ENCODE data around the gene STX17.

STX17 gene

DNA sequence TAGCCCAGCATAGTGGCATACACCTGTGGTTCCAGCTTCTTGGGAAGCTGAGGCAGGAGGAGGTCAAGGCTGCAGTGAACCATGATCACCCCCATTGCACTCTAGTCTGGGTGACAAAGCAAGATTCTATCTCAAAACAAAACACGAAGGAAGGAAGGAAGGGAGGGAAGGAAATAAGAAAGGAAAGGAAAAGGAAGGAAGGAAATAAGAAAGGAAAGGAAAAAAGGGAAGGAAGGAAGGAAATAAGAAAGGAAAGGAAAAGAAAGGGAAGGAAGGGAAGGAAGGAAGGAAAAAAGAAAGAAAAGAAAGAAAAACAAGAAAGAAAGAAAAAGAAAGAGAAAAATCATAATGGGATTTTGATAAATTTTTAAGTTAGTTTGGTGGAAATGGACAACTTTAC is 3.1 kb upstream of the STX17 start:
- TF ChIP-seq, protein P1, sequence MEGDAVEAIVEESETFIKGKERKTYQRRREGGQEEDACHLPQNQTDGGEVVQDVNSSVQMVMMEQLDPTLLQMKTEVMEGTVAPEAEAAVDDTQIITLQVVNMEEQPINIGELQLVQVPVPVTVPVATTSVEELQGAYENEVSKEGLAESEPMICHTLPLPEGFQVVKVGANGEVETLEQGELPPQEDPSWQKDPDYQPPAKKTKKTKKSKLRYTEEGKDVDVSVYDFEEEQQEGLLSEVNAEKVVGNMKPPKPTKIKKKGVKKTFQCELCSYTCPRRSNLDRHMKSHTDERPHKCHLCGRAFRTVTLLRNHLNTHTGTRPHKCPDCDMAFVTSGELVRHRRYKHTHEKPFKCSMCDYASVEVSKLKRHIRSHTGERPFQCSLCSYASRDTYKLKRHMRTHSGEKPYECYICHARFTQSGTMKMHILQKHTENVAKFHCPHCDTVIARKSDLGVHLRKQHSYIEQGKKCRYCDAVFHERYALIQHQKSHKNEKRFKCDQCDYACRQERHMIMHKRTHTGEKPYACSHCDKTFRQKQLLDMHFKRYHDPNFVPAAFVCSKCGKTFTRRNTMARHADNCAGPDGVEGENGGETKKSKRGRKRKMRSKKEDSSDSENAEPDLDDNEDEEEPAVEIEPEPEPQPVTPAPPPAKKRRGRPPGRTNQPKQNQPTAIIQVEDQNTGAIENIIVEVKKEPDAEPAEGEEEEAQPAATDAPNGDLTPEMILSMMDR (IDR thresholded peaks at IDR 0.05; ENCODE audit: low read depth, low read length, missing control alignments): no peak
- no peak for DNase-seq (ENCODE audit: extremely low read depth, low read depth)
- H3K4me3 ChIP-seq (replicated peaks; ENCODE audit: low read depth, low read length): no peak overlapping the region

DNA sequence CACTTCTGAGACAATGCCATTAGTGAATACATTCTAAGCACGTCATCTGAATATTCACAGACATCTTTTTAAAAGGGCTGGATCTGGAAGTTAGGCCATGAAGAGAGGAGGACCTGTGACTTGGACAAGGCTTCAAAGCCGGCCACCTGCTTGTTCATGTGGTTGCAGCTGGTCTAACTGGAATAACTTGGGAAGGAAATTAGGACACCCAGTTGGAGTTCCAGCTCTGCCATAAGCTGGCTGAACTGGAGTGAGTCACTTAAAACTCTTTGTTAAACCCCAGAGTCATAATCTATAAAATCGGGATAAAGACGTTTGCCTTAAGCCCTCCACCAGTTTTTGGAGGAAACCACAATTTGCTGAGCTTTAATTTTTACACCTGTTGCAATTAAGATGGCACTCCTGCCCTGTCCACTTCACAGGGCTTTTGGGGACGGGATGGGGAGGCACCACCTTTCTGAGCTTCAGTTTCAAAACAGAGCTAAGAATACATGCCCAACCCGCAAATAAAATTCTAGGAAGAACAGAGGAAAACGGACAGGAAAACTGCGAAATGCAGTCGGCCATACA is 536 bp upstream of the STX17 start:
- TF ChIP-seq, protein P1 (IDR thresholded peaks at IDR 0.05; ENCODE audit: low read depth, low read length, missing control alignments): no peak
- peak overlapping the region; percentile 88 for H3K4me3 ChIP-seq (replicated peaks; ENCODE audit: low read depth, low read length)
- no peak for DNase-seq (ENCODE audit: extremely low read depth, low read depth)

DNA sequence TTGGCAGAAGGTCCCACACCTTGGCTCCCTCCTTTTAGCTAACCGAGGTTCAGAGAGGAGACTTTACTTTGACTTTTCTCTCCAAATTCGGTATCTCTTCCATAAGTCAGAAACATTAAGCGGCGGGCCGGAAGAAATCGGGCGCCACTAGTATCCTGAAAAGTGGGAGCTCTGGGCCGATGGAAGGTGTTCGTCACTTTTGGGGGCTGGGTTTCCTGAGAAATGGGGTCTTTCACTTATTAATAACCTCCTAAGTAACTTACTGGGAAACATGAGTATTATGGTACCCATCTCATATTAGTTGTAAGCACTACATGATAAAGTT is 716 bp downstream of the STX17 start:
- TF ChIP-seq, protein P1 (IDR thresholded peaks at IDR 0.05; ENCODE audit: low read depth, low read length, missing control alignments): no peak
- H3K4me3 ChIP-seq (replicated peaks; ENCODE audit: low read depth, low read length): peak overlapping the region; percentile 88
- no peak for DNase-seq (ENCODE audit: extremely low read depth, low read depth)

DNA sequence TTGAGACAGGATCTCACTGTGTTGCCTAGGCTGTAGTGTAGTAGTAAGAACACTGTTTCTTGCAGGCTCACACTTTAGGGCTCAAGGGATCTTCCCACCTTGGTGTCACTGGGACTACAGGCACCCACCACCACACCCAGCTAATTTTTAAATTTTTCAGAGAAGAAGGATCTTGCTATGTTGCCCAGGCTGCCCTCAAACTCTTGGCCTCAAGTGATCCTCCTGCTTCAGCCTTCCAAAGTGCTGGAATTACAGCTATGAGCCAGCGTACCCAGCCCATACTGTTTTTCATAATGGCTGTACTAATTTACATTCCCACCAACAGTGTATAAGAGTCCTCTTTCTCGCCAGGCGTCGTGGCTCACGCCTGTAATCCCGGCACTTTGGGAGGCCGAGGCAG is 5.1 kb downstream of the STX17 start:
- no peak for DNase-seq (ENCODE audit: extremely low read depth, low read depth)

DNA sequence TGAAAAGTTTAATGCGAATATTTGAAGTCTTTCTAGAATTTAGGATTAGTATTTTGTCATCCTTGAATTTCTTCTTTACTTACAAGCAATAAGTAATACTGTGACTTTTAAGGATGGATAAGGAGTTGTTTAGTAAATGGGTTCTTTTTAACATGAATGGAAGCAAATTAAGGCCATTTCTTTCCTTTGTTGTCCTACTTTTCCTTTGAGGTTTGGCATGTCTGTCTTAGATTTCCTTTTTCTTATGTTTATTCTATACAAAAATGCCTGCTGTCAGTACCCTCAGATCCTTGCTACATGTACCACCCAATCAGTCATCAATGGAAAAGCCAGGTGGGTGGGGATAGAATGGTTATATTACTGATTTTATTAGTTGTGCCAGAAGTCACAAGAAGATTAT is 10.2 kb downstream of the STX17 start:
- no peak overlapping the region for H3K4me3 ChIP-seq (replicated peaks; ENCODE audit: low read depth, low read length)
- DNase-seq (ENCODE audit: extremely low read depth, low read depth): no peak
- TF ChIP-seq, protein P1 (IDR thresholded peaks at IDR 0.05; ENCODE audit: low read depth, low read length, missing control alignments): no peak

More for the DNA sequence above, 5.1 kb downstream of the STX17 start:
- no peak overlapping the region for H3K4me3 ChIP-seq (replicated peaks; ENCODE audit: low read depth, low read length)
- TF ChIP-seq, protein P1 (IDR thresholded peaks at IDR 0.05; ENCODE audit: low read depth, low read length, missing control alignments): no peak

DNA sequence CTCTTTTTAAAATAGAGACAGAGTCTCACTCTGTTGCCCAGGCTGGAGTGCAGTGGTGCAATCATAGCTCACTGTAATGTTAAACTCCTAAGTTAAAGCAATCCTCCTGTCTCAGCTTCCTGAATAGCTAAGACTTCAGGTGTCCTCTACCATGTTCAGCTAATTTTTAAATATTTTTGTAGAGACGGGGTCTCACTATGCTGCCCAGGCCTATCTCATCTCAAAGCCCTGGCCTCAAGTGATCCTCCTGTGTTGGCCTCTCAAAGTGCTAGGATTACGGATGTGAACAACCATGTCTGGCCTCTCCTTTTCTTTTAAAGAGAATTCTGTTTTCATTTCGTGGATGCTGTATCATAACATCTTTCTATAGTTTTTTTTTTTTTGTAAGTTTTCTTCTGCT is 11.7 kb downstream of the STX17 start:
- TF ChIP-seq, protein P1 (IDR thresholded peaks at IDR 0.05; ENCODE audit: low read depth, low read length, missing control alignments): no peak
- DNase-seq (ENCODE audit: extremely low read depth, low read depth): no peak
- H3K4me3 ChIP-seq (replicated peaks; ENCODE audit: low read depth, low read length): no peak overlapping the region

DNA sequence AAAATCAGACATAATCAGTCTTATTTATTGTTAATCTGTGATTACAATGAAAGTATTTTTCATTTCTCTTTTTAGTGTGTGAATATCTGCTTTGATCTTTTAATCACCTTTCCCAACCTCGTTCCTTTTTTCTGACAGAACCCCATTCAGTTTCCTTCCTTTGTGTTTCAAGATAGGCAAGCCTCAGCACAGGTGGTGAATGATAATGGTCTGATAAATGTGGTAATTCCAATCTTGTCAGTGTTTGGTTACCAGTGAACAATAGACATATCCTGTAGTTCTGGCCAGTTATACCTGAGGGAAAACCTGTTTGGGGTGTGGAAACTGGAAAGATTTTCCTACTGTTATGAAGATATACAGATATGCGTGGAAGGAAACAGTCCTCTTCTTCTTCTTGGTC is 13.5 kb downstream of the STX17 start:
- no peak for DNase-seq (ENCODE audit: extremely low read depth, low read depth)
- TF ChIP-seq, protein P1 (IDR thresholded peaks at IDR 0.05; ENCODE audit: low read depth, low read length, missing control alignments): no peak
- no peak overlapping the region for H3K4me3 ChIP-seq (replicated peaks; ENCODE audit: low read depth, low read length)

Measured in HFF-Myc (cell line).